HL-60 (cell line): ENCODE measurements around the gene IL1R1.

Experiments
- GABPA ChIP-seq: IDR thresholded peaks from 2 replicates; pipeline ENCODE4 v1.6.1; 2012; ENCODE audit warnings: low read depth
- POLR2AphosphoS5 ChIP-seq: IDR thresholded peaks from 2 replicates; pipeline ENCODE4 v1.6.1; 2012; ENCODE audit warnings: low read depth
- SPI1 ChIP-seq: IDR thresholded peaks from 2 replicates; pipeline ENCODE4 v1.6.1; 2012; ENCODE audit warnings: low read depth, mild to moderate bottlenecking, borderline replicate concordance
- TF ChIP-seq, protein P1 (sequence below): IDR thresholded peaks from one replicate; pipeline ENCODE4 v1.5.1; 2011; ENCODE audit warnings: low read length, control low read depth, inconsistent platforms; ENCODE audit not compliant: insufficient read depth
- TF ChIP-seq, protein P2 (sequence below): IDR thresholded peaks from 2 replicates; pipeline ENCODE4 v1.6.1; 2012; ENCODE audit warnings: low read depth; ENCODE audit not compliant: insufficient replicate concordance

DNA sequence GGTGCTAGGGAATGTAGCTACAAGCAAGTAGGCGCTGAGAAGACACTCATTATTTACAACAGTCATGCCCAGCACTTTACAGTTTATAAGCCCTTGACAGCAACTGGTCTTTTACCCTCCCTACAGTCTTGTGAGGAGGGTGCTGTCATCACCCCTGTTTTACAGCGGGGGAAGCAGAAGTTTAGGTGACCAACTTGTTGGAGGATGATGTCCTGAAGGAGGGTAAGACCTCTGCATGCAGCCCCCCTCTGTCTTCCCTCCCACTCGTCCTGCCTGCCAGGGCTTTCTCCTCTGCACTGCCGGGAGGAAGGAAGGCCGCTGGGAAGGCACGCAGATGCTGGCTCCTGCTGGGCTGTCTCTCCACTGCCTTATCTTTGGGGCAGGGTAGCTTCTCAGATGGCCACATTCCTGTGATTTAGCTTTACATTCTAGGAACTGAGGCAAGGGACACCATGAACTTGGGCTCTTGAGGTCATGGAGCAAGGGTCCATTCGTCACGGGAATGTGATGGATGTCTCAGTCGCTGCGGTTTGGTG, 972 bp downstream of the IL1R1 start:
- TF ChIP-seq, protein P1, sequence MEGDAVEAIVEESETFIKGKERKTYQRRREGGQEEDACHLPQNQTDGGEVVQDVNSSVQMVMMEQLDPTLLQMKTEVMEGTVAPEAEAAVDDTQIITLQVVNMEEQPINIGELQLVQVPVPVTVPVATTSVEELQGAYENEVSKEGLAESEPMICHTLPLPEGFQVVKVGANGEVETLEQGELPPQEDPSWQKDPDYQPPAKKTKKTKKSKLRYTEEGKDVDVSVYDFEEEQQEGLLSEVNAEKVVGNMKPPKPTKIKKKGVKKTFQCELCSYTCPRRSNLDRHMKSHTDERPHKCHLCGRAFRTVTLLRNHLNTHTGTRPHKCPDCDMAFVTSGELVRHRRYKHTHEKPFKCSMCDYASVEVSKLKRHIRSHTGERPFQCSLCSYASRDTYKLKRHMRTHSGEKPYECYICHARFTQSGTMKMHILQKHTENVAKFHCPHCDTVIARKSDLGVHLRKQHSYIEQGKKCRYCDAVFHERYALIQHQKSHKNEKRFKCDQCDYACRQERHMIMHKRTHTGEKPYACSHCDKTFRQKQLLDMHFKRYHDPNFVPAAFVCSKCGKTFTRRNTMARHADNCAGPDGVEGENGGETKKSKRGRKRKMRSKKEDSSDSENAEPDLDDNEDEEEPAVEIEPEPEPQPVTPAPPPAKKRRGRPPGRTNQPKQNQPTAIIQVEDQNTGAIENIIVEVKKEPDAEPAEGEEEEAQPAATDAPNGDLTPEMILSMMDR: no peak
- TF ChIP-seq POLR2AphosphoS5 (no peak), GABPA (no peak), SPI1 (no peak)
- TF ChIP-seq, protein P2, sequence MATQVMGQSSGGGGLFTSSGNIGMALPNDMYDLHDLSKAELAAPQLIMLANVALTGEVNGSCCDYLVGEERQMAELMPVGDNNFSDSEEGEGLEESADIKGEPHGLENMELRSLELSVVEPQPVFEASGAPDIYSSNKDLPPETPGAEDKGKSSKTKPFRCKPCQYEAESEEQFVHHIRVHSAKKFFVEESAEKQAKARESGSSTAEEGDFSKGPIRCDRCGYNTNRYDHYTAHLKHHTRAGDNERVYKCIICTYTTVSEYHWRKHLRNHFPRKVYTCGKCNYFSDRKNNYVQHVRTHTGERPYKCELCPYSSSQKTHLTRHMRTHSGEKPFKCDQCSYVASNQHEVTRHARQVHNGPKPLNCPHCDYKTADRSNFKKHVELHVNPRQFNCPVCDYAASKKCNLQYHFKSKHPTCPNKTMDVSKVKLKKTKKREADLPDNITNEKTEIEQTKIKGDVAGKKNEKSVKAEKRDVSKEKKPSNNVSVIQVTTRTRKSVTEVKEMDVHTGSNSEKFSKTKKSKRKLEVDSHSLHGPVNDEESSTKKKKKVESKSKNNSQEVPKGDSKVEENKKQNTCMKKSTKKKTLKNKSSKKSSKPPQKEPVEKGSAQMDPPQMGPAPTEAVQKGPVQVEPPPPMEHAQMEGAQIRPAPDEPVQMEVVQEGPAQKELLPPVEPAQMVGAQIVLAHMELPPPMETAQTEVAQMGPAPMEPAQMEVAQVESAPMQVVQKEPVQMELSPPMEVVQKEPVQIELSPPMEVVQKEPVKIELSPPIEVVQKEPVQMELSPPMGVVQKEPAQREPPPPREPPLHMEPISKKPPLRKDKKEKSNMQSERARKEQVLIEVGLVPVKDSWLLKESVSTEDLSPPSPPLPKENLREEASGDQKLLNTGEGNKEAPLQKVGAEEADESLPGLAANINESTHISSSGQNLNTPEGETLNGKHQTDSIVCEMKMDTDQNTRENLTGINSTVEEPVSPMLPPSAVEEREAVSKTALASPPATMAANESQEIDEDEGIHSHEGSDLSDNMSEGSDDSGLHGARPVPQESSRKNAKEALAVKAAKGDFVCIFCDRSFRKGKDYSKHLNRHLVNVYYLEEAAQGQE: no peak
